Renal cortical epithelial cell (primary cell): Measurements from ENCODE around the gene NGDN. TPM values are rescaled to one million over a fixed set of nuclear protein-coding genes. Genes with fewer than 3 reads are reported as not detected.

Experiments used
- DNase-seq: peaks from one replicate; pipeline ENCODE4 v3.0.0-alpha.2; 2011; ENCODE audit warnings: low read depth
- total RNA-seq: library from RNA; depleted of rRNA; stranded (reverse); fragments of >200 nt; gene quantifications from 2 replicates; pipeline ENCODE4 v1.2.3, GENCODE V29; 2014

The NGDN gene
- total RNA-seq, 1 donor from 2014 or later: 53.0 TPM

- DNase-seq: no peak
Measured at GRCh38 chr14:23470947-23471346, 1.4 kb downstream of the NGDN start.

- peak; percentile 57 for DNase-seq
Measured at GRCh38 chr14:23478109-23478759, 8.7 kb downstream of the NGDN start.

- DNase-seq: peak; percentile 15
Measured at GRCh38 chr14:23481362-23481970, 12.0 kb downstream of the NGDN start.

- no peak for DNase-seq
Measured at GRCh38 chr14:23481979-23482822, 12.7 kb downstream of the NGDN start.

GRCh38 chr14:23482823-23483148, 13.3 kb downstream of the NGDN start:
- no peak for DNase-seq

GRCh38 chr14:23483236-23483854, 13.8 kb downstream of the NGDN start:
- no peak for DNase-seq

- no peak for DNase-seq
Measured at GRCh38 chr14:23485326-23485725, 15.8 kb downstream of the NGDN start.

GRCh38 chr14:23486036-23486435, 16.5 kb downstream of the NGDN start:
- DNase-seq: no peak

GRCh38 chr14:23487216-23487615, 17.7 kb downstream of the NGDN start:
- DNase-seq: no peak

GRCh38 chr14:23492618-23493272, 23.2 kb downstream of the NGDN start:
- DNase-seq: no peak

GRCh38 chr14:23494223-23494622, 24.7 kb downstream of the NGDN start:
- no peak for DNase-seq

GRCh38 chr14:23512156-23512555, 42.7 kb downstream of the NGDN start:
- DNase-seq: no peak

- DNase-seq: no peak
Measured at GRCh38 chr14:23513005-23513817, 43.7 kb downstream of the NGDN start.

GRCh38 chr14:23513818-23514643, 44.5 kb downstream of the NGDN start:
- no peak for DNase-seq

GRCh38 chr14:23514644-23514957, 45.1 kb downstream of the NGDN start:
- DNase-seq: no peak

- DNase-seq: no peak
Measured at GRCh38 chr14:23517650-23518326, 48.3 kb downstream of the NGDN start.

GRCh38 chr14:23518709-23519108, 49.2 kb downstream of the NGDN start:
- DNase-seq: no peak

- DNase-seq: no peak
Measured at GRCh38 chr14:23520899-23521533, 51.5 kb downstream of the NGDN start.
